ENCODE measurements around the gene FOXP1.

GRCh38 chr3:71462586-71462985 is 120.9 kb downstream of the FOXP1 start:
- TF ChIP-seq EZH2 (IDR thresholded peaks at IDR 0.05; ENCODE audit: insufficient read depth, poor library complexity, severe bottlenecking) (no peak), EZH2phosphoT487 (IDR thresholded peaks at IDR 0.05; ENCODE audit: insufficient read depth, low read depth) (no peak)
